GM21528 (cell line): ENCODE results near the gene UBR2.
A peak's percentile ranks its signal among the peaks of the same experiment; 100 is the strongest.
"Not testable (repeated sequence)": the region's sequence is repeated elsewhere in the genome, so short reads cannot be mapped to it uniquely, and the experiment has no call there.

Source experiments
- ATAC-seq: cut with Tn5 transposase; IDR thresholded peaks from one replicate; pipeline ENCODE4 v1.9.1; 2021; ENCODE audit warnings: mild to moderate bottlenecking, moderate library complexity; ENCODE audit not compliant: unreplicated experiment, low FRiP score

The UBR2 gene

GRCh38 chr6:42552380-42552779 lies 11.4 kb upstream of the UBR2 start:
- ATAC-seq = no peak

GRCh38 chr6:42555477-42556457 lies 8.1 kb upstream of the UBR2 start:
- ATAC-seq = no peak

- ATAC-seq = no peak
These were observed 7.4 kb upstream of the UBR2 start for GRCh38 chr6:42556462-42556861.

- ATAC-seq = not testable (repeated sequence)
These were observed 4.6 kb upstream of the UBR2 start for GRCh38 chr6:42559276-42559675.

- no peak for ATAC-seq
These were observed 1.8 kb upstream of the UBR2 start for GRCh38 chr6:42561986-42562385.

GRCh38 chr6:42562788-42563405 lies 932 bp upstream of the UBR2 start:
- ATAC-seq = no peak

- no peak for ATAC-seq
These were observed 637 bp downstream of the UBR2 start for GRCh38 chr6:42564506-42564825.

- ATAC-seq = no peak
These were observed 2.2 kb downstream of the UBR2 start for GRCh38 chr6:42565823-42566613.

- no peak for ATAC-seq
These were observed 2.9 kb downstream of the UBR2 start for GRCh38 chr6:42566614-42567208.

GRCh38 chr6:42567237-42567636 lies 3.4 kb downstream of the UBR2 start:
- not testable (repeated sequence) for ATAC-seq

- ATAC-seq = no peak
These were observed 5.5 kb downstream of the UBR2 start for GRCh38 chr6:42569102-42570028.

GRCh38 chr6:42571611-42572342 lies 7.9 kb downstream of the UBR2 start:
- ATAC-seq = peak; percentile 14

GRCh38 chr6:42572523-42572922 lies 8.7 kb downstream of the UBR2 start:
- peak; percentile 79 for ATAC-seq

GRCh38 chr6:42576538-42576937 lies 12.7 kb downstream of the UBR2 start:
- not testable (repeated sequence) for ATAC-seq

GRCh38 chr6:42598300-42598699 lies 34.5 kb downstream of the UBR2 start:
- ATAC-seq = no peak

- ATAC-seq = no peak
These were observed 35.7 kb downstream of the UBR2 start for GRCh38 chr6:42599558-42599957.

GRCh38 chr6:42604150-42604549 lies 40.3 kb downstream of the UBR2 start:
- no peak for ATAC-seq

GRCh38 chr6:42604699-42605098 lies 40.9 kb downstream of the UBR2 start:
- not testable (repeated sequence) for ATAC-seq

GRCh38 chr6:42610416-42610815 lies 46.6 kb downstream of the UBR2 start:
- ATAC-seq = no peak
